GM19099 (cell line): ENCODE measurements around the gene NKAIN2.

Experiments
- POLR2A ChIP-seq: IDR thresholded peaks from 3 replicates; pipeline ENCODE4 v1.6.1; 2011; ENCODE audit warnings: low read depth; ENCODE audit not compliant: insufficient read length; ENCODE audit errors: extremely low read depth

Gene NKAIN2

DNA sequence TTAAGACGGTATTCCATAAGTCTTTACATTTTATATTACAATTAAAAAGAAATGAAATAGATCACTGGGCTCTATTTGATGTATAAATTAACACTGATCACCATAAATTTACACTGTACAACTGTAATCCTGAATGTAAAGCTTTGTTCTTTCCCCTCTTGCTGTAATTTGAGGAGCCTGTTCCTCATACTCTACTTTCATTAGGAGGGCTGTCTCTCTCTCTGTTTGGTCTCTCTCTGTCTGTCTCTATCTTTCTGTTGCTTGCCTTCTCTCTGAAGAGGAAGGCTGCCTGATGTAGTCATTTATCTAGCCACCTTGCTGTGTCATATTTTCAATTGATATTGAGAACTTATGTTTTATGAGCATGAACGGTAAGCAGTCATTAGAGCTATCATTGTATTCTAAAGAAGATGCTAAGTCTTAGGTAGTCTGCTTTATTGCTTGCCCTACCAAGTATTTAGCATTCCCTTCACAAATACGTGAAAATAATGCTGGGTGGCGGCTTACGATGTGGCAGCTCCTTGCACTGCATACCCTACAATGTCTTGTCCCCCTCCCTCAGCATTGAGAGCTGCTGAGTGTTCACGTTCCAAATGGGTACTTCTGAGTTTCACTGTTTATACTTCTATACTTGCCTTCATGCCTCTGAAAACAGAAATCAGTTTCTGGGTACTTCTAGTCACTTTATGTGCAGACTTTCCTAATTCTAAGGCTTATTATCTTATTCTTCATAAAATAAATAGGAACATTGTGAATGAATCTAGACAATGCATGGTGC lies 205.5 kb downstream of the NKAIN2 start:
- no peak for TF ChIP-seq POLR2A

DNA sequence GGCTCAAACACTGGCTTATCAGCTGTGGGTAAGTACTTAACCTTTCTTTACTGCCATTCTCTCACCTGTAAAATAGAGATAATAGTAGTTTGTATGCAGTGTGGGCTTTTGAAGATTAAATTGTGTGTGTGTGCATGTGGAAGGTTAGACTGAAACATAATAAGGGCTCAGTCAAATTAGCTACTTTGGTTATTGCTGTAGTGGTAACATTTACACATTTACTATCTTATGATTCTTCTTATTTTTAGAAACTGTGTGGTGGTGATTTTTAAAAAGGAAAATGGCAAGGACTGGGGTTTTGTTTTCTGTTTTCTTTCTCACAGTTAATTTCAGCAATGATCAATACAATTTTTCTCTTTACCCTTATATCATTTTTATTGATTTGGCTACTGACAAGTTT lies 206.9 kb downstream of the NKAIN2 start:
- TF ChIP-seq POLR2A, result no peak

DNA sequence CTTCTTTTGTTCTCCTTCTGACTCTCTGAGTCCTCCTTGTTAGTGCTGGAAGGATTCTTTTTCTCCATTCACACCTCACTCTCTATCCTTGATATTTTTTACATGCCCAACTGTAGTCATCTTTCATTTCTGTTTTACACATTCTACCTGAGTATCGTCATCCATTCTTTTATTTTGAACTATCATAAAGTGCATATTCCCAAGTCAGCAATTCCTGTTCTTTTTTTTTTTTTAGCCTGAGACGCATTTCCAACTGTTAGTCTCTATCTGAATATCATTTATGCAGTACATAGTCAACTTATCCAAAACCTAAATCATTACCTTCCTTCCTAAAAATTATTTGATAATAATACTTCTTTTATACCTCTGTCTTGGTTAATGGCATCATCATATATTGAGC lies 207.5 kb downstream of the NKAIN2 start:
- TF ChIP-seq POLR2A, result no peak

DNA sequence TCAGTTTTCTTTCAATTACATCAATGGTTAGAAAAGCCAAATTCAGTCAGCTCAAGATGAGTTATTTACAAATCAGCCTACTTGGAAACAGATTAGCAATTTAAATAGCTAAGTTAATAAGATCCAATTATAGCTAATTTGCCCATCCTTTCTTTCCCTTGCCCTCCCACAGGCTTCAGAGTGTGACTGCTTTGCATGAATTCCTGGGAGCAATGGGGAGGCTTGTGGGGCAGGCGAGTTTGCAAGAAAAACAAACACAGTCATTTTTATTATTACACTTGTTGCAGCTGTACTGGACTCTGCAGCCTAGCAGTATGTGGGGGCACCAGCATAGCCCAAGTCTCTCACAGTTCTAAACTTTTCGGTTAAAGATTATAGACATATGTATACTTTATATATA lies 219.0 kb downstream of the NKAIN2 start:
- no peak for TF ChIP-seq POLR2A

DNA sequence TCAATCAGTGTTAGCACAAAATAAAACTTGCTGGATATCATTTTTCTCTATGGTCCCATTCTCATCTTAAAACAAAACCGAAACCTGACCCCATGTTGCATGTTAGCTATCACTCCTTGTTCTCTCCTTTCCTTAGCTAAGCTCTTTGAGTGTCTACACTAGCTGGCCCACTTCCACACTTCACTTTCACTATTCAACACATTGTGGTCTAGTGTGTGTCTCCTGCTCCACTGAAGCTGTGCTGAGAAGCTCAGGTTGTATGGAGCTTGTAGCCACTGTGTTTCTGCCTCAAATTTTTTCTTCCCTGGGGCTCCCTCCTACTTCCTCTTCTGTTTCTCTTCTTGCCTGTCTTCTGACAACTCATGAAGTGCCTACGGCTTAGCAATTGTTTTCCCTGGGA lies 223.0 kb downstream of the NKAIN2 start:
- TF ChIP-seq POLR2A, result no peak

DNA sequence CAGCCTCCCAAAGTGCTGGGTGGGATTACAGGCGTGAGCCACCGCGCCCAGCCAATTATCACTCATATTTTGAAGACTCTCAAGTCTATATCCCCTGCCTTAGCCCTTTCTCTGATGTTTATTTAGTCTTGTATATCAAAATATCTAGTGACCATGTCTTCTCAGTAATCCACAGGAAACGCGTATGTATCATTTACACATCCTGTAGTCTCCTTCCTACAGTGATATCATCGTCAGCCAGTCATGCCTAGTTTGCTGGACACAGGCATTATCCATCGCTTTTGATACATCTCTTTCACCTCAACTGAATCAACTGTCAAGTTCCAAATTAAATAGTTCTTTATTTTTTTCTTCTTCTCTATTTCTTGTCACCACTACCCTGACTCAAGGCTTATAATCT lies 223.7 kb downstream of the NKAIN2 start:
- TF ChIP-seq POLR2A, result no peak

DNA sequence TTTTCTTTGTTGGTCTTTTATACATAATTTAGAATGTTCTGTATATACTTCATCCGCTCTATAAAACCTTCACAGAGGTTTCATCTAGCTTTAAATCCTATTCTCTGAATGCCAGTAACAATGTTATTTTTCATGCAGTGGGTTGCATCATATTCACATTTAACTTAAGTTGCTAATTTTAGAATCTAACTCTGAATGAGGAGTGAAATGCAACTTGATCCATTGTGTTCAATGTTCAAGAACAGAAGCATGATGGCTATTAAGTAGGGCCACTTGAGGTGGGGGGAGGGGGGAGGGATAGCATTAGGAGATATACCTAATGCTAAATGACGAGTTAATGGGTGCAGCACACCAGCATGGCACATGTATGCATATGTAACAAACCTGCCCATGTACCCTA lies 224.5 kb downstream of the NKAIN2 start:
- TF ChIP-seq POLR2A, result no peak

DNA sequence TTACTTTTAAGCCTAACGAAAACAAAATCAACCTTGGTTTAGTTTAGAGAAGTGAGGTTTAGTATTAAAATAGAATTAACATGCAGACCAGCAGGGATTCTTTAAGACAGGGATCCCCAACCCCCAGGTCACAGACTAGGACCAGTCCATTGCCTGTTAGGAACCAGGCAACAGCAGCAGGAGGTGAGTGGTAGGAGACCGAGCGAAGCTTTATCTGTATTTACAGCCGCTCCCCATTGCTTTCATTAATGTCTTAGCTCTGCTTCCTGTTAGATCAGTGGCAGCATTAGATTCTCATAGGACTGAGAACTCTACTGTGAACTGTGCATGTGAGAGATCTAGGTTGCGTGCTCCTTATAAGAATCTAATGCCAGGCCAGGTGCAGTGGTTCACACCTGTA lies 225.9 kb downstream of the NKAIN2 start:
- no peak for TF ChIP-seq POLR2A

DNA sequence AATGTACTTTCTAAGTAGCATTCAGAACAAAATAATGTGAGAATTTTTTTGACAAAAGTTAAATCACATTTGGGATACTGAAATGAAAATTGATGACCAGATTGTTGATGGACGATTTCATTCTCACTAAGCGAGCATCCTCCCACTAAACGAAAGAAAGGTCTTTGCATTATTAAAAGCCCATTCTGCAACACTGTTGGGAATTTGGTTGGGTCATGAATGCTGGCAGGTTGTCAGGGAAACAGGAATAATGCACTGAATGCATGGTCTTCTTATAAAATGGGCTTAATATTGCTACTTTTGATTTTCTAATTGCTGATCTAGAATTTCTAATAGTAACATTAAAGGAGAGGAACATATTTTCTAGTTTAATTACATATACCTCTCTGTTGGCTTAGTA lies 229.8 kb downstream of the NKAIN2 start:
- no peak for TF ChIP-seq POLR2A

DNA sequence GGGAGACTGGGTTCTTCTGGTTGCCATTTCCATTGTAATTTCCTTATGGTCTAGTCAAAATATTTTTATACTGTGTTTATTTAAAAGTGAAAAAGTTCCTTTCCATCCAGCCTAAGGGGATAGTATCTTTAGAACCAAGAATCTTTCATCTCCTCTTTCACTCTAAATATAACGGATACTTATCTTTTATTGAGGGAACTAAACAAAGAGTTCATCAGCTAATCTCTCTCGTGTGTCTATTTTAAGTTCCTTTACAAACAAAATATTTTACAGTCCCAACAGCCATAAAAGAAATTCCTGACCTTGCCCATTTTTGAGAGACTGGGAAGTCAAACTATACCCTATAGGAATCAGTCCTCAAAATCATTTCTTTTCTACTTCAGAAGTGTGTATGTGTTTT lies 232.7 kb downstream of the NKAIN2 start:
- TF ChIP-seq POLR2A, result no peak

DNA sequence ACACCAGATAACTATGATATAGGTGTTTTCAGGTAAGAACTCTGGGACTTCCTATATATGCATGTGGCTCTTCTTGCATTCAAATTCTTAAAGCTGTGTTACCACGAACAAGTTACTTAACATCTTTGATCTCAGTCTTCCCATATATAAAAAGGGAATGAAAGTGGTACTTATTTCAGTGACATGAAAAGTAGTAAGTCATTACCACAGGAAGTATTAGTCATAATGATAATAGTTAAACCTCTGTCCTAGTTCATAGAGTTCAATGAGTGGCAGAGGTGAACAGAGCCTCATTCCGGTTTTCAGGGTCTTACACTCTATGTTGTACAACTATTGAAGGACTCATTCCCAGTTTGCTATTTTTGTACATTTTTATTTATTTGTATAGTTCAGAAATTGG lies 237.0 kb downstream of the NKAIN2 start:
- TF ChIP-seq POLR2A, result no peak

DNA sequence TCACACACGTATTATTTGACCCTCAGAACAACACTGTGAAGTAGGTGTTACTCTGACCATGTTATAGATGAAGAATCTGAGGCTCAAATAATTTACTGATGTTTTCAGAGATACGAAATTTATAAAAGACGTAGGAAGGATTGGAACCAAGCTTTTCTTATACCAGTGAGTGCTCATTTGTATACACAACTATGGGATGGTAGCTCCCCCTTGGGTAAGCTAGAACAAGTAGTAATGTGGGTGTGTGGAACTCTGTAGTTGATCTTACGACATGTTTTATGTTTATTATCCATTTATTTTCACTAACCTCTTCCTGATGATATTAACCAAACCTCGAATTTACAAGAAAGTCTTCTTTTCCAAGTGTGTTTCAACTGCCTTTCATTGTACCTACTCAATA lies 248.5 kb downstream of the NKAIN2 start:
- TF ChIP-seq POLR2A, result no peak

DNA sequence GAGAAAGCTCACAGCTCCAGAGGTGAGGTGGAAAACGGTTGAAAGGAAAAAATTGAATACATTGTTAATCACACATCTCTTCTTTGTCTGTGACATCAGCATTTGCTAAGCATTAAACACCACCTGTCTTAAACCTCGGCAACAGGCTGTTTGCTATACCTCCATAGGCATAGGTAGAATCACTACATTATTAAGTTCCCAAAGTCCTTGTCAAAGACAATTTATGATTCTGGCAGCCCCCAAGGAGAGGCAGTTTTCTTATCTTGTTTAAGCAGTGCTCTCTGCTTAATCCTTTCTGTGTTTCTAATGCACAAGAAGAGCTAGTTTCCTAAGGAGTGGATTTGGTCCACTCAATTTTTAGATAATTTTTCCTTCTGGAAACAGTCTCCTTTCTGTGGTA lies 249.7 kb downstream of the NKAIN2 start:
- TF ChIP-seq POLR2A, result no peak

DNA sequence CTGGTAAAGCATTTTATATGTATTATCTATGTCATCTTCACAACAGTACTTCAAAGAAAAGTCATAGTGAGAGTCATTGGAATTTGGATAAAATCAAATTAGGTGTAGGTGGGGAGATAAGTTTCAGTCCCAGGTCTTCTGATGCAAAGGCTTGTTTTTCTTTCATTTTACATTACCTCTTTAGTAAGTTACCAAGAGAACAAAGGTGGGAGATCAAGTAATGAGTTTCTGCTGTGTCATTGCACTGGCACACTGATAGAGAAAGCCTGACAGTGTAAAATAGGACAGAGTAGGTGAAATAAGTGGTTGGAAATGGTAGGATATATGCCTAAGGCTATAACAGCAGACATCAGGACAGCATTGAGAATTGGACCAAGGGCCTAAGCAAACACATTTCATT lies 250.4 kb downstream of the NKAIN2 start:
- TF ChIP-seq POLR2A, result no peak

DNA sequence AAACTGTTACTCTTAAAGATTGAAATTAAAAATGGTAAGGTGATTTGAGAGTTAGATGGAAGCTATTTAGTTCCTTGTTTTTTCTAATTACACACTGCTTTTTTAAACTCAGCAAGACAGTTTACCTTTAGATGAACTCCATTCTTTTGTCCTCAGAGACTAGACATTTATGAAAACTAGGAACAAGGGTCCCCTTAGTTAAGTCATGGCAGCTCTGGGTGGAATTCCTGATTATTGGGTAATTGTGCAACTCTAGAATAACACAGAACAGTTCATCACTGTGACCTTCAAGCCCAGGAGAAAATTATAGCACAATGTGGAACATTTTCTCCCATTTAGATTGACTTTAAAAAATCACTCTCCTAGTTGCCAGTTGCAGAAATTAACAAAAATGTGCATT lies 251.7 kb downstream of the NKAIN2 start:
- TF ChIP-seq POLR2A, result no peak

DNA sequence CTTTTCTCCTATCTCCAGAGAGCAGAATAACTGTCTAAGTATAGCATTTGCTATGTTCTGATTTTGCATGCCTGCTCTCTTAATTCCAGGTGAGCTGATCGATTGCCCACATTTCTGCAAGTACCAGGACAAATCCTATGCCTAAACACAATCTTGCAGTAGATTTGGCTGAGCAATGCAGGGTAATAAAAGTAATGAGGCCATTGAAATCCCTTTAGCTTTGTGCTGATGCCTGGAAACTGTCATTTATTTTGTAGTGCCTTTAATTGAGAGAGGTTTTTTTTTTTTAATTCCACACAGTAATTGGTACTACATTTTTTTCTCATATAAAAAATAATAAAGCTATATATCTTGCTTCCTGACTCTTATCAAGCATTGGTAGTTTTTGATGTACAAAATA lies 252.3 kb downstream of the NKAIN2 start:
- TF ChIP-seq POLR2A, result no peak
